H1 (cell line): ENCODE data around the gene ZNRF3. TPM values are rescaled to one million over a fixed set of nuclear protein-coding genes. Genes with fewer than 3 reads are reported as not detected.

ENCODE experiments used
- CHD7 ChIP-seq: fragments of 300-600 bp; sonication (generic); IDR thresholded peaks from 2 replicates; pipeline ENCODE4 v1.7.1; 2012; ENCODE audit warnings: low read length, moderate library complexity, mild to moderate bottlenecking, inconsistent platforms; ENCODE audit not compliant: insufficient replicate concordance
- polyA plus RNA-seq, 7 experiments: library from polyadenylated mRNA; depleted of rRNA in 3 of 7; stranded (reverse) in 5 of 7; unstranded in 2 of 7; fragments of >200 nt in 5 of 7; fragments of 200-250 nt in 2 of 7; gene quantifications; 1 replicate in 5 of 7; 2 replicates in 1 of 7; 4 replicates in 1 of 7; pipeline versions ENCODE4 v1.2.1 to v1.2.3, GENCODE V29; 2011 to 2013; ENCODE audit warnings: missing spikeins in 2 of 7, mixed read lengths in 2 of 7
- total RNA-seq: library from RNA; stranded (reverse); fragmentation: NEBNext Ultra II Directional; extraction: Animal tissue kit (Norgen Biotek cat#: 25700); gene quantifications from 2 replicates; pipeline ENCODE4 v1.2.1, GENCODE V29; 2021

The ZNRF3 gene
- total and polyA plus RNA-seq, 2 of the 8 experiments (the other 6 are each of a cell fraction or from before 2014, with no cell fraction given): 14.1 to 21.7 TPM

GRCh38 chr22:29082826-29083545, 199.6 kb downstream of the ZNRF3 start (continued):
- no peak for TF ChIP-seq CHD7
